Activated B cell treated with CpG ODN at 0.5 μM for 24 hours (primary cell): Measurements from ENCODE around the gene GTF3C5. TPM values are rescaled to one million over a fixed set of nuclear protein-coding genes. Genes with fewer than 3 reads are reported as not detected.
"Not testable (repeated sequence)": the region's sequence is repeated elsewhere in the genome, so short reads cannot be mapped to it uniquely, and the experiment has no call there.

Experiments used
- ATAC-seq: fragments of 200-7000 bp; cut with Tn5 transposase; one replicate; pipeline ENCODE4 v1.10.0; 2021; ENCODE audit warnings: low read depth, mild to moderate bottlenecking, moderate library complexity
- CTCF ChIA-PET: fragments of 350-600 bp; sonication (Branson Sonifier 250); formaldehyde crosslinking; loops from one replicate; lab custom pipeline; 2021; ENCODE audit warnings: antibody characterized with exemption; lab: Charles Lee
- POLR2A ChIA-PET: fragments of 350-600 bp; sonication (Branson Sonifier 250); formaldehyde crosslinking; loops from one replicate; lab custom pipeline; 2021; ENCODE audit warnings: antibody characterized with exemption; lab: Charles Lee
- DNase-seq: peaks from one replicate; pipeline ENCODE4 v3.0.0; 2022
- H3K27ac Mint-ChIP-seq: one replicate; pipeline ENCODE4 v1.8.0; 2020; ENCODE audit warnings: mixed read lengths
- H3K27me3 Mint-ChIP-seq: one replicate; pipeline ENCODE4 v1.8.0; 2021; ENCODE audit warnings: mixed read lengths
- H3K36me3 Mint-ChIP-seq: one replicate; pipeline ENCODE4 v1.8.0; 2021; ENCODE audit warnings: low read depth, mixed read lengths
- H3K4me1 Mint-ChIP-seq: one replicate; pipeline ENCODE4 v1.8.0; 2021; ENCODE audit warnings: mixed read lengths
- H3K4me3 Mint-ChIP-seq: one replicate; pipeline ENCODE4 v1.8.0; 2020; ENCODE audit warnings: mild to moderate bottlenecking, mixed read lengths
- H3K9me3 Mint-ChIP-seq: one replicate; pipeline ENCODE4 v1.8.0; 2020; ENCODE audit warnings: mixed read lengths
- CTCF ChIP-seq: fragments of 200-600 bp; IDR thresholded peaks from one replicate; pipeline ENCODE4 v1.8.0; 2022; ENCODE audit warnings: antibody characterized with exemption, mild to moderate bottlenecking
- intact Hi-C: fragments of 100-400 bp; cut with micrococcal nuclease; formaldehyde crosslinking; loops from one replicate; pipeline ENCODE4 v1.15.1; 2024
- total RNA-seq: library from RNA; stranded (reverse); gene quantifications from 2 replicates; pipeline ENCODE4 v1.2.3, GENCODE V29; 2022

The GTF3C5 gene
- total RNA-seq, 1 donor from 2014 or later: 56.6 TPM

GRCh38 chr9:133064241-133065069 lies 33.7 kb downstream of the GTF3C5 start:
- POLR2A ChIA-PET: no interaction called here
- Mint-ChIP-seq H3K27me3 (no peaks in the 10 kb centered on the region), H3K36me3 (no peaks in the 10 kb centered on the region), H3K4me1 (peaks cover 10% of the 10 kb centered on the region), H3K9me3 (no peaks in the 10 kb centered on the region), H3K27ac (no peak overlapping the region), H3K4me3 (no peak overlapping the region)
- intact Hi-C loops: no loop called here
- no peak for TF ChIP-seq CTCF
- DNase-seq (no peak), ATAC-seq (no peak)
- CTCF ChIA-PET: no interaction called here

- Mint-ChIP-seq H3K4me1 (peaks cover 6% of the 10 kb centered on the region), H3K36me3 (no peaks in the 10 kb centered on the region), H3K9me3 (no peaks in the 10 kb centered on the region), H3K27me3 (no peaks in the 10 kb centered on the region), H3K4me3 (no peak overlapping the region), H3K27ac (no peak overlapping the region)
- CTCF ChIA-PET: no interaction called here
- TF ChIP-seq CTCF: no peak
- intact Hi-C loops: no loop called here
- ATAC-seq (no peak), DNase-seq (no peak)
- POLR2A ChIA-PET: no interaction called here
Observed at GRCh38 chr9:133065070-133065388, 34.2 kb downstream of the GTF3C5 start.

- ATAC-seq: no peak
- H3K4me1 Mint-ChIP-seq: no peaks in the 10 kb centered on the region
- no peak overlapping the region for H3K4me3 Mint-ChIP-seq
- no peak overlapping the region for H3K27ac Mint-ChIP-seq
- no peaks in the 10 kb centered on the region for H3K36me3 Mint-ChIP-seq
- ChIA-PET CTCF (no interaction called here), POLR2A (interaction anchor here (0.6 kb wide), 1 partner anchor 51 kb away, joined by 3 read pairs; no protein-coding TSS in a partner anchor)
- DNase-seq: no peak
- intact Hi-C loops: no loop called here
- H3K27me3 Mint-ChIP-seq: no peaks in the 10 kb centered on the region
- no peak for TF ChIP-seq CTCF
- H3K9me3 Mint-ChIP-seq: no peaks in the 10 kb centered on the region
Observed at GRCh38 chr9:133066181-133066983, 35.6 kb downstream of the GTF3C5 start.

GRCh38 chr9:133067006-133067405 lies 36.2 kb downstream of the GTF3C5 start:
- no peak for DNase-seq
- ATAC-seq: no peak
- Mint-ChIP-seq H3K36me3 (no peaks in the 10 kb centered on the region), H3K27ac (no peak overlapping the region), H3K4me3 (no peak overlapping the region), H3K4me1 (no peaks in the 10 kb centered on the region), H3K9me3 (no peaks in the 10 kb centered on the region), H3K27me3 (no peaks in the 10 kb centered on the region)
- ChIA-PET CTCF (no interaction called here), POLR2A (no interaction called here)
- intact Hi-C loops: no loop called here
- TF ChIP-seq CTCF: no peak

- POLR2A ChIA-PET: no interaction called here
- H3K27me3 Mint-ChIP-seq: no peaks in the 10 kb centered on the region
Observed at GRCh38 chr9:133067813-133068212, 37.0 kb downstream of the GTF3C5 start.

GRCh38 chr9:133068431-133068830 lies 37.6 kb downstream of the GTF3C5 start:
- H3K9me3 Mint-ChIP-seq, H3K27ac Mint-ChIP-seq, H3K27me3 Mint-ChIP-seq, H3K36me3 Mint-ChIP-seq, intact Hi-C loops, H3K4me3 Mint-ChIP-seq, POLR2A ChIA-PET, H3K4me1 Mint-ChIP-seq, ATAC-seq, CTCF ChIA-PET, DNase-seq: not testable (repeated sequence)

More at GRCh38 chr9:133067813-133068212, 37.0 kb downstream of the GTF3C5 start:
- ATAC-seq (no peak), DNase-seq (no peak)
- CTCF ChIA-PET: no interaction called here
- Mint-ChIP-seq H3K27ac (no peak overlapping the region), H3K36me3 (no peaks in the 10 kb centered on the region), H3K9me3 (no peaks in the 10 kb centered on the region), H3K4me1 (no peaks in the 10 kb centered on the region), H3K4me3 (no peak overlapping the region)
- no peak for TF ChIP-seq CTCF
- intact Hi-C loops: no loop called here

GRCh38 chr9:133070500-133070961 lies 39.7 kb downstream of the GTF3C5 start:
- H3K4me1 Mint-ChIP-seq, DNase-seq, H3K27ac Mint-ChIP-seq, CTCF ChIA-PET, H3K36me3 Mint-ChIP-seq, H3K9me3 Mint-ChIP-seq, H3K4me3 Mint-ChIP-seq, intact Hi-C loops, H3K27me3 Mint-ChIP-seq, POLR2A ChIA-PET, ATAC-seq: not testable (repeated sequence)
